GM19193 (cell line): ENCODE data around the gene BPIFB6.

ENCODE experiments used
- POLR2A ChIP-seq: IDR thresholded peaks from 4 replicates; pipeline ENCODE4 v1.6.1; 2011; ENCODE audit not compliant: insufficient read depth, insufficient read length; ENCODE audit errors: extremely low read depth

Gene BPIFB6

DNA sequence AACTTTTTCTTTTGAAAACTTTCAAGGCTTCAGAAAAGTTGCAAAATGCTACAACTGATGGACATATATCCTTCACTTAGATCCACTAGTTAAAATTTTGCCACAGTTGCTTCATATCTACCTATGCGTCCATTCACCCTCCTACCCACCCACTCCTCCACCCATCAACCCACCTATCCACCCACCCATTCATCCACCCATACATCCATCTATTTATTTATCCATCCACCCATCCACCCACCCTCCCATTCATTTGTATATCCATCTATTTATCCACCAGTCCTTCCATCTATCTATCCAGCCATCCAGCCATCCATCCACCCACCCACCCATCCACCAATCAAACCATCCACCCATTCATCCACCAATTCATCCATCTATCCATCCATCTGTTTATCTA, 61.6 kb downstream of the BPIFB6 start:
- no peak for TF ChIP-seq POLR2A

- TF ChIP-seq POLR2A = no peak
These were observed 62.1 kb downstream of the BPIFB6 start for GRCh38 chr20:33093582-33093981.
